Measurements from ENCODE around the gene RNASE1.

- TF ChIP-seq POLR2A (IDR thresholded peaks at IDR 0.05) (no peak), EP300 (IDR thresholded peaks at IDR 0.05) (no peak)
- TF ChIP-seq, protein P1, sequence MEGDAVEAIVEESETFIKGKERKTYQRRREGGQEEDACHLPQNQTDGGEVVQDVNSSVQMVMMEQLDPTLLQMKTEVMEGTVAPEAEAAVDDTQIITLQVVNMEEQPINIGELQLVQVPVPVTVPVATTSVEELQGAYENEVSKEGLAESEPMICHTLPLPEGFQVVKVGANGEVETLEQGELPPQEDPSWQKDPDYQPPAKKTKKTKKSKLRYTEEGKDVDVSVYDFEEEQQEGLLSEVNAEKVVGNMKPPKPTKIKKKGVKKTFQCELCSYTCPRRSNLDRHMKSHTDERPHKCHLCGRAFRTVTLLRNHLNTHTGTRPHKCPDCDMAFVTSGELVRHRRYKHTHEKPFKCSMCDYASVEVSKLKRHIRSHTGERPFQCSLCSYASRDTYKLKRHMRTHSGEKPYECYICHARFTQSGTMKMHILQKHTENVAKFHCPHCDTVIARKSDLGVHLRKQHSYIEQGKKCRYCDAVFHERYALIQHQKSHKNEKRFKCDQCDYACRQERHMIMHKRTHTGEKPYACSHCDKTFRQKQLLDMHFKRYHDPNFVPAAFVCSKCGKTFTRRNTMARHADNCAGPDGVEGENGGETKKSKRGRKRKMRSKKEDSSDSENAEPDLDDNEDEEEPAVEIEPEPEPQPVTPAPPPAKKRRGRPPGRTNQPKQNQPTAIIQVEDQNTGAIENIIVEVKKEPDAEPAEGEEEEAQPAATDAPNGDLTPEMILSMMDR (IDR thresholded peaks at IDR 0.05) = no peak
Measured at GRCh38 chr14:20781803-20782202, 20.8 kb downstream of the RNASE1 start.
